ENCODE measurements around the gene FBH1.

FBH1 gene

GRCh38 chr10:5948208-5948585 lies 58.2 kb downstream of the FBH1 start:
- no peak for TF ChIP-seq CTCF (IDR thresholded peaks at IDR 0.05; ENCODE audit: low read depth, low read length)
- H3K4me3 ChIP-seq (ENCODE audit: low read depth, low read length): no peak overlapping the region

GRCh38 chr10:5949009-5949759 lies 59.1 kb downstream of the FBH1 start:
- peak; percentile 55 for TF ChIP-seq CTCF (IDR thresholded peaks at IDR 0.05; ENCODE audit: low read depth, low read length)
- H3K4me3 ChIP-seq (ENCODE audit: low read depth, low read length): no peak overlapping the region

- H3K4me3 ChIP-seq (ENCODE audit: low read depth, low read length): no peak overlapping the region
- no peak for TF ChIP-seq CTCF (IDR thresholded peaks at IDR 0.05; ENCODE audit: low read depth, low read length)
Observed at GRCh38 chr10:5951167-5951711, 61.2 kb downstream of the FBH1 start.

- no peak for TF ChIP-seq CTCF (IDR thresholded peaks at IDR 0.05; ENCODE audit: low read depth, low read length)
- H3K4me3 ChIP-seq (ENCODE audit: low read depth, low read length): no peak overlapping the region
Observed at GRCh38 chr10:5951721-5952407, 61.8 kb downstream of the FBH1 start.

- no peak overlapping the region for H3K4me3 ChIP-seq (ENCODE audit: low read depth, low read length)
- no peak for TF ChIP-seq CTCF (IDR thresholded peaks at IDR 0.05; ENCODE audit: low read depth, low read length)
Observed at GRCh38 chr10:5952731-5953385, 62.8 kb downstream of the FBH1 start.

- no peak for TF ChIP-seq CTCF (IDR thresholded peaks at IDR 0.05; ENCODE audit: low read depth, low read length)
- H3K4me3 ChIP-seq (ENCODE audit: low read depth, low read length): no peak overlapping the region
Observed at GRCh38 chr10:5953676-5954075, 63.6 kb downstream of the FBH1 start.
